ENCODE results near the gene TBATA.

GRCh38 chr10:70775679-70776454 is 9.3 kb downstream of the TBATA start:
- TF ChIP-seq, protein P1, sequence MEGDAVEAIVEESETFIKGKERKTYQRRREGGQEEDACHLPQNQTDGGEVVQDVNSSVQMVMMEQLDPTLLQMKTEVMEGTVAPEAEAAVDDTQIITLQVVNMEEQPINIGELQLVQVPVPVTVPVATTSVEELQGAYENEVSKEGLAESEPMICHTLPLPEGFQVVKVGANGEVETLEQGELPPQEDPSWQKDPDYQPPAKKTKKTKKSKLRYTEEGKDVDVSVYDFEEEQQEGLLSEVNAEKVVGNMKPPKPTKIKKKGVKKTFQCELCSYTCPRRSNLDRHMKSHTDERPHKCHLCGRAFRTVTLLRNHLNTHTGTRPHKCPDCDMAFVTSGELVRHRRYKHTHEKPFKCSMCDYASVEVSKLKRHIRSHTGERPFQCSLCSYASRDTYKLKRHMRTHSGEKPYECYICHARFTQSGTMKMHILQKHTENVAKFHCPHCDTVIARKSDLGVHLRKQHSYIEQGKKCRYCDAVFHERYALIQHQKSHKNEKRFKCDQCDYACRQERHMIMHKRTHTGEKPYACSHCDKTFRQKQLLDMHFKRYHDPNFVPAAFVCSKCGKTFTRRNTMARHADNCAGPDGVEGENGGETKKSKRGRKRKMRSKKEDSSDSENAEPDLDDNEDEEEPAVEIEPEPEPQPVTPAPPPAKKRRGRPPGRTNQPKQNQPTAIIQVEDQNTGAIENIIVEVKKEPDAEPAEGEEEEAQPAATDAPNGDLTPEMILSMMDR (IDR thresholded peaks at IDR 0.05; ENCODE audit: low read depth, low read length, missing input control) = no peak
- TF ChIP-seq, protein P2, sequence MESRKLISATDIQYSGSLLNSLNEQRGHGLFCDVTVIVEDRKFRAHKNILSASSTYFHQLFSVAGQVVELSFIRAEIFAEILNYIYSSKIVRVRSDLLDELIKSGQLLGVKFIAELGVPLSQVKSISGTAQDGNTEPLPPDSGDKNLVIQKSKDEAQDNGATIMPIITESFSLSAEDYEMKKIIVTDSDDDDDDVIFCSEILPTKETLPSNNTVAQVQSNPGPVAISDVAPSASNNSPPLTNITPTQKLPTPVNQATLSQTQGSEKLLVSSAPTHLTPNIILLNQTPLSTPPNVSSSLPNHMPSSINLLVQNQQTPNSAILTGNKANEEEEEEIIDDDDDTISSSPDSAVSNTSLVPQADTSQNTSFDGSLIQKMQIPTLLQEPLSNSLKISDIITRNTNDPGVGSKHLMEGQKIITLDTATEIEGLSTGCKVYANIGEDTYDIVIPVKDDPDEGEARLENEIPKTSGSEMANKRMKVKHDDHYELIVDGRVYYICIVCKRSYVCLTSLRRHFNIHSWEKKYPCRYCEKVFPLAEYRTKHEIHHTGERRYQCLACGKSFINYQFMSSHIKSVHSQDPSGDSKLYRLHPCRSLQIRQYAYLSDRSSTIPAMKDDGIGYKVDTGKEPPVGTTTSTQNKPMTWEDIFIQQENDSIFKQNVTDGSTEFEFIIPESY (IDR thresholded peaks at IDR 0.05) = no peak
- TF ChIP-seq, protein P3, sequence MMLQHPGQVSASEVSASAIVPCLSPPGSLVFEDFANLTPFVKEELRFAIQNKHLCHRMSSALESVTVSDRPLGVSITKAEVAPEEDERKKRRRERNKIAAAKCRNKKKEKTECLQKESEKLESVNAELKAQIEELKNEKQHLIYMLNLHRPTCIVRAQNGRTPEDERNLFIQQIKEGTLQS (IDR thresholded peaks at IDR 0.05) = no peak
- TF ChIP-seq YY1 (IDR thresholded peaks at IDR 0.05) = no peak
- TF ChIP-seq REST (IDR thresholded peaks at IDR 0.05) = no peak
- TF ChIP-seq SP1 (IDR thresholded peaks at IDR 0.05) = no peak
- TF ChIP-seq RXRA (IDR thresholded peaks at IDR 0.05) = no peak
- TF ChIP-seq HNF4A (conservative IDR thresholded peaks at IDR 0.05) = no peak

All from liver (tissue), 3 donors.